ENCODE results near the gene L3MBTL4.
"Not testable (repeated sequence)": the region's sequence is repeated elsewhere in the genome, so short reads cannot be mapped to it uniquely, and the experiment has no call there.

L3MBTL4 gene

GRCh38 chr18:6207941-6208340 lies 206.8 kb downstream of the L3MBTL4 start:
- TF ChIP-seq POLR2A (IDR thresholded peaks at IDR 0.05; ENCODE audit: low read depth, low read length): no peak
- FAIRE-seq (no peak), DNase-seq (ENCODE audit: insufficient read length, low spot score) (no peak)

- DNase-seq (ENCODE audit: insufficient read length, low spot score) (no peak), FAIRE-seq (no peak)
- no peak for TF ChIP-seq POLR2A (IDR thresholded peaks at IDR 0.05; ENCODE audit: low read depth, low read length)
Observed at GRCh38 chr18:6207116-6207515, 207.6 kb downstream of the L3MBTL4 start.

- TF ChIP-seq POLR2A (IDR thresholded peaks at IDR 0.05; ENCODE audit: low read depth, low read length): no peak
- DNase-seq (ENCODE audit: insufficient read length, low spot score): no peak
- FAIRE-seq: no peak
Observed at GRCh38 chr18:6205706-6206105, 209.0 kb downstream of the L3MBTL4 start.

GRCh38 chr18:6204476-6204875 lies 210.2 kb downstream of the L3MBTL4 start:
- no peak for TF ChIP-seq POLR2A (IDR thresholded peaks at IDR 0.05; ENCODE audit: low read depth, low read length)
- FAIRE-seq: no peak
- no peak for DNase-seq (ENCODE audit: insufficient read length, low spot score)

GRCh38 chr18:6203791-6204190 lies 210.9 kb downstream of the L3MBTL4 start:
- no peak for DNase-seq (ENCODE audit: insufficient read length, low spot score)
- TF ChIP-seq POLR2A (IDR thresholded peaks at IDR 0.05; ENCODE audit: low read depth, low read length): no peak
- FAIRE-seq: no peak

- no peak for FAIRE-seq
Observed at GRCh38 chr18:6202861-6203260, 211.8 kb downstream of the L3MBTL4 start.

GRCh38 chr18:6200204-6200774 lies 214.4 kb downstream of the L3MBTL4 start:
- TF ChIP-seq POLR2A (IDR thresholded peaks at IDR 0.05; ENCODE audit: low read depth, low read length): no peak
- DNase-seq (ENCODE audit: insufficient read length, low spot score) (no peak), FAIRE-seq (no peak)

More at GRCh38 chr18:6202861-6203260, 211.8 kb downstream of the L3MBTL4 start:
- no peak for TF ChIP-seq POLR2A (IDR thresholded peaks at IDR 0.05; ENCODE audit: low read depth, low read length)
- DNase-seq (ENCODE audit: insufficient read length, low spot score): no peak

GRCh38 chr18:6199777-6200176 lies 214.9 kb downstream of the L3MBTL4 start:
- DNase-seq (ENCODE audit: insufficient read length, low spot score): no peak
- TF ChIP-seq POLR2A (IDR thresholded peaks at IDR 0.05; ENCODE audit: low read depth, low read length): no peak
- no peak for FAIRE-seq

- DNase-seq (ENCODE audit: insufficient read length, low spot score) (no peak), FAIRE-seq (no peak)
- TF ChIP-seq POLR2A (IDR thresholded peaks at IDR 0.05; ENCODE audit: low read depth, low read length): no peak
Observed at GRCh38 chr18:6198585-6198984, 216.1 kb downstream of the L3MBTL4 start.

- FAIRE-seq: no peak
- TF ChIP-seq POLR2A (IDR thresholded peaks at IDR 0.05; ENCODE audit: low read depth, low read length): no peak
- no peak for DNase-seq (ENCODE audit: insufficient read length, low spot score)
Observed at GRCh38 chr18:6194640-6195039, 220.1 kb downstream of the L3MBTL4 start.

GRCh38 chr18:6185782-6186181 lies 228.9 kb downstream of the L3MBTL4 start:
- not testable (repeated sequence) for FAIRE-seq; DNase-seq (ENCODE audit: insufficient read length, low spot score)

- no peak for DNase-seq (ENCODE audit: insufficient read length, low spot score)
Observed at GRCh38 chr18:6174983-6175745, 239.5 kb downstream of the L3MBTL4 start.

GRCh38 chr18:6170604-6171003 lies 244.1 kb downstream of the L3MBTL4 start:
- no peak for TF ChIP-seq POLR2A (IDR thresholded peaks at IDR 0.05; ENCODE audit: low read depth, low read length)
- FAIRE-seq (no peak), DNase-seq (ENCODE audit: insufficient read length, low spot score) (no peak)

More at GRCh38 chr18:6174983-6175745, 239.5 kb downstream of the L3MBTL4 start:
- no peak for FAIRE-seq
- no peak for TF ChIP-seq POLR2A (IDR thresholded peaks at IDR 0.05; ENCODE audit: low read depth, low read length)

- DNase-seq (ENCODE audit: insufficient read length, low spot score): no peak
- TF ChIP-seq POLR2A (IDR thresholded peaks at IDR 0.05; ENCODE audit: low read depth, low read length): no peak
- no peak for FAIRE-seq
Observed at GRCh38 chr18:6161549-6161948, 253.2 kb downstream of the L3MBTL4 start.

GRCh38 chr18:6159426-6159825 lies 255.3 kb downstream of the L3MBTL4 start:
- DNase-seq (ENCODE audit: insufficient read length, low spot score) (no peak), FAIRE-seq (no peak)
- no peak for TF ChIP-seq POLR2A (IDR thresholded peaks at IDR 0.05; ENCODE audit: low read depth, low read length)
